GM21723 (cell line): ENCODE data around the gene TADA1.
"Not testable (repeated sequence)": the region's sequence is repeated elsewhere in the genome, so short reads cannot be mapped to it uniquely, and the experiment has no call there.

ENCODE experiments used
- ATAC-seq: cut with Tn5 transposase; IDR thresholded peaks from one replicate; pipeline ENCODE4 v1.9.1; 2021; ENCODE audit warnings: mild to moderate bottlenecking, moderate library complexity; ENCODE audit not compliant: unreplicated experiment

Gene TADA1

DNA sequence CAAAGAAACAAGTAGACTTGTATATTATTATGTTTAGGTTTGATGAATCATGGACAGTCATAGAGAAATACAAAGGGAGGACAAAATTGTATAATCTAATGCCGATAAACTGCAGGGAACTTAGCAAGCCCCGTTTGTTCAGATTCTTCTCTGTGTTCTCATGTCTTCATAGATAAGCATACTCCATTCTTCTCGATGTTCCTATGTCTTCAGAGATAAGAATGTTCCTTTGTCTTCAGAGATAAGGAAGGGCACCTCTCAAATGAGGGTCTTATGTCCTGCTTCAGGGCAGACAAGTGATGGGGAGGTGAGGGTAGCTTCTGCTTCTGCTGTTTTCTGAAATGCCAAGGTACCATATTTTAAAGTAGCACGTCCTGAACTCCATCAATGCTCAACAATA, 19.7 kb upstream of the TADA1 start:
- no peak for ATAC-seq

DNA sequence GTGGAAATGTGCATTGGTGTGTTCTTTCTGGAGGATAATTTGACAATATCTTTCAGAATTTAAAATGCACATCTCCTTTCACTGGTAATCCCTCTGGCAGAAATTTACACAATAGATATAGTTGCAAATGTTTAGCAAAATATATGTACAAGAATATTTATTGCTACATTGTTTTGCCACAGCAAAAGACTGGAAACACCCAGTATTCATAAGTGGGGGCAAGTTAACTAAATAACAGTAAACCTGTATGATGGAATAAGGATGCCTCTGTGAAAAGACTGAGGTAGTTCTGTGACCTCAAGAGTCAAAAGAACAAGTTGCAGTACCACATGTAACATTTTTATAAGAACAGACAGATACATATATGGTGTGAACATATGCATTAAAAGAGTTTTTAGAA, 13.7 kb upstream of the TADA1 start:
- no peak for ATAC-seq

DNA sequence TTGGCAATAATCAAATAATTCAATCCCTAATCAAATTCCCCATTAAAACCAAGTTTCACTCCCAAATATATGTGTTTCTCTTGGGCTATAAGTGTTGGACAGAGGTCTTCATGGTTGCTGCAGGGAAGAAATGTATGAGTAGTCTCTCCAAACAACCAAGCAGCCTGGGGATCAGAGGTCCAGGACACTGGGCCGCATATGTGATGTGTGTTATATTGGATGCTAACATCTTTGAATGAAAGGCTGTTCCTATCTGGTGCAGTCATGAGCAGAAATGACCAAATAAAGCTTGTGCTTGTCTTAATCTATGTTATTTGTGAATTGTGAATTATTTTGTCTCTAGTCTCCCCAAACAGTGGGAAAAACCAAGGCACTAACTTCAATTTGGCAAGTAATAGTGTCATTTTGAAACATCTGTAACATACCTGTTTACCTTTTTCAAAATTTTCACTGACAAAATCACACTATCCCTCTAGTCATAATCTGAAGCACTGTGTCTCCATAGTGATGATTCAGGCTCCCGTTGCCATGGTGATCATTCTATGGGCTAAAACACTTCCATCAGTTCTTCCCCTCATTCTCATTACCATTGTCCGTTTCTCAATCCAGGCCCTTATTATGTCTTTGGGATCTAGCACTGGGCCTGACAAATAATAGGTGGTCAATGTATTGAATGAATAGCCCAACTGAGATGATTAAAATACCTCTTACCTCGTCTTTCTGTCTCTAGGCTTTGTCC, 12.5 kb upstream of the TADA1 start:
- ATAC-seq, result no peak

DNA sequence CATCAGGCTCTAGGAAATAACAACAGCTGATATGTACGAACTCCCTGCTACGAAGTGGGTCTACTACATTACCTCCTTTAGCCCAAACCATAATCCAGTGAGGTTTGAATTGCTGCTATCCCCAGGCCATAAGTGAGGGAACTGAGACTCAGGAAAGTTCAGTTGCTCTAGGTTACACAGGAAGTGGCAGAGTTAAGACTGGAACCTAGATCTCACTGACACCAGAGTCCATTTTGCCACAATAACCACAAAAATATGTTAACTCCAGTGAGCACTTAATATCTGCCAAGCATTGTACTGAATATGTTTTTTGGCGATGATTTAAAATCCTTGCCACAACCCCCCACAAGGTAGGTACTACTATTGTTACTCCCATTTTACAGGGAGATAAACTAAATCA, 8.9 kb upstream of the TADA1 start:
- ATAC-seq, result no peak

- ATAC-seq, result no peak
These were observed 8.1 kb upstream of the TADA1 start for GRCh38 chr1:166884040-166884642.

GRCh38 chr1:166882893-166883292, 6.8 kb upstream of the TADA1 start:
- ATAC-seq, result no peak

GRCh38 chr1:166878173-166878917, 2.3 kb upstream of the TADA1 start:
- ATAC-seq, result not testable (repeated sequence)

DNA sequence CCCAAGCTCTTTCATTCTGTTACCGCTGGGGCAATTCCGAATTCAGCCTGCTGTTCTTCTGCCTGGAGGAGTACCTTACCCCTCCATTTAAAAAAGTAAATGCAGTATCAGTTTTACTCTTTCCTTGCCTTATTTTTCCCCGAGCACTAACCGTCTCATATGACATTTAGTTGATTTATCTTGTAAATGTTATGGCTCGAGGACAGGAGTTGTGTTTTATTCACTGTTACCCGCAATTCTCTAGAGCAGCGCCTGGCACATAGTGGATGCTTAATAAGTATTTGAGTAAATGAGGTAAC, 425 bp upstream of the TADA1 start:
- ATAC-seq, result no peak

DNA sequence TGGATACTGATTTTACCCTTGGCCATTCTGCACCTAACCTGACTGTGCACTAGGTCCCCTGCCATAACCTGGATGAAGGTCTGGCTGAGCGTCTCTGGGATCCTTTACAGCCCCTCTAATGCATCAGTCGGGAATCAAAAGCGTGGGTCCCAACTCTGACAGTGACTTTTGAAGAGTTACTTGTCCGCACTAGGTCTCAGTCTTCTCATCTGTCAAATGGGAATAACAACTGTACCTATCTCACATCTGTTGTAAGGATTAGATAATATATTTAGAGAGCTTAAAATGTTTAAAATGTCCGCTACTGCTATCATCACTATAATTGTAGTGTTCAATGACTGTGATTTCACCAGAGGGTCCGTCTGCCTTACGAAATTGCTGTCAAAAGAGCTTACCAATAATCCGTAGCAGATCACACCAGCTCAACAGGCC, 746 bp downstream of the TADA1 start:
- no peak for ATAC-seq

DNA sequence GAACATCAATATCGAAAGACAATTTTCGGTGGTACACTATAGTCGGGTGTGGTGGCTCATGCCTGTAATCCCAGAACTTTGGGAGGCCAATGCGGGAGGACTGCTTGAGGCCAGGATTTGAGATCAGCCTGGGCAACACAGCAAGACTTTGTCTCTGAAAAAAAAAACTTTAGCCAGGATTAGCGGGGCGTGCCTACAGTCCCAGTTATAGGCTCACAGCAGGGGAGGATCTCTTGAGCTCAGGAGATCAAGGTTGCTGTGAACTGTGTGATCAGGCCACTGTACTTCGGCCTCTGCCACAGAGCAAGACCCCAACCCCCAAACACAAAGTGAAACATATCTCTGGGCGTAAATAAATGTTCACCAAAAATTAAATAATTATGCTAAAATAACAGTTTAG, 1.6 kb downstream of the TADA1 start:
- no peak for ATAC-seq

DNA sequence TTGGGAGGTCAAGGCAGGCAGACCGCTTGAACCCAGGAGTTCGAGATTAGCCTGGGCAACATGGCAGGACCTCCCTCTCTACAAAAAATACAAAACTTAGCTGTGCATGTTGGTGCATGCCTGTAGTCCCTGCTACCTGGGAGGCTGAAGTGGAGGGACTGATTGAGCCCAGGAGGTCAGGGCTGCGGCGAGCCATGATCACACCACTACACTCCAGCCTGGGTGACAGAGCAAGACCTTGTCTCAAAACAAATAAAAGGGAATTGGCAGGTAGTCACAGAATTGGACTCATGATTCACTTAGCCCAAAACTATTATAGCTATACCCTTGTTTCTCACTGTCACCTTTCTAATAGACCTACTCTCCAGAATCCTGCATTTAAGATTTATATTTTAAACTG, 5.5 kb downstream of the TADA1 start:
- ATAC-seq, result no peak

GRCh38 chr1:166869318-166870099, 6.6 kb downstream of the TADA1 start:
- ATAC-seq, result peak; percentile 50

- ATAC-seq, result no peak
These were observed 7.4 kb downstream of the TADA1 start for GRCh38 chr1:166868639-166869038.

- no peak for ATAC-seq
These were observed 10.1 kb downstream of the TADA1 start for GRCh38 chr1:166865926-166866325.

GRCh38 chr1:166859597-166859996, 16.5 kb downstream of the TADA1 start:
- ATAC-seq, result no peak

DNA sequence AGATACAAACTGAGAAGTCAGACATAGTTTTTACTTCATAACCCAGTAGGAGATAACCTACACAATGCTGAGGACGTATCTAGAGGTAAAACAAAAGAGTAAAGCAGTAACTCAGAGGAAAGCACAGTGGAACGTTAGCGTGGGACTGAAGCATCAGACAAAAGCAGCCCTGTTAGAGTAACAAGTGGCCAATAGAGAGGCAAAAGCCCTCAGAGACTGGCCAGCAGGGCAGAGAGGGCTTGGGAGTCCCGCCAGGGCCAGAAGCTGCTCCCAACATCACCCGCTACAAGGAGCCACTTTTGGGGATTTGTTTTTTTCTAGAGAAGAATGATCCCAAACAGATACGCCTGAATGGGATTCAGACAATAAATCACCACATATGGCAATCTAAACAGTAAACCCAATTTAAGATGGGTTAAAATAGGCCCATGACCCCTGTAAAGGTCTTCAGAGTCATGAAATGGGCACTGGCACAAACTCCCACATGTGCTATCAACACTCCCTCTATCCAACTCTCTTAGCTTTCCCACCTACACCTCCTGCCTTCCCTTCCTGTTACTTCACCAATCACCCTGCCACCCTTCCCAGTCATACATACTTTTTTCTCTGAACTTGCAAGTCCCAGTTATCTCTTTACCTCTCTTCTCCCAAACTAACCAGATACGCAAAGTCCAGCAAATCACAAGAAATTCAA, 17.2 kb downstream of the TADA1 start:
- ATAC-seq, result no peak

DNA sequence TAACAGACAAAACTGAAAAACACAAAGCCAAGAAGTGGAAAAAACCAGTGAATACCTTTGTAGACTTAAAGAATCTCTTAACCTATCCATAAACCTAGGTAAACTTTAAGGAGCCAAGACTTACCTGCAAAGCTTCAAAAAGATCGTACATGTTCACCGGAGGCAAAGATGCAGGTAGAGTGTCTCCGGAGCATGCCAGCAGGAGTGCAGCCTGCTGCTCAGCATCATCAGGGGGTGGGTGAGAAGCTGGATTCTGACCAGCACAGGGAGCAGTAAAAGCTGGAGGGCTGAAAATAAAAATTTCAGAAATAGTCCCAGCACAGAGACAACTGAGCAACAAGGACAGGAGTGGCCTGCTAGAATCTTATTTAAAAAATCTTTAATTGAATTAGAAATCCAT, 18.1 kb downstream of the TADA1 start:
- no peak for ATAC-seq

DNA sequence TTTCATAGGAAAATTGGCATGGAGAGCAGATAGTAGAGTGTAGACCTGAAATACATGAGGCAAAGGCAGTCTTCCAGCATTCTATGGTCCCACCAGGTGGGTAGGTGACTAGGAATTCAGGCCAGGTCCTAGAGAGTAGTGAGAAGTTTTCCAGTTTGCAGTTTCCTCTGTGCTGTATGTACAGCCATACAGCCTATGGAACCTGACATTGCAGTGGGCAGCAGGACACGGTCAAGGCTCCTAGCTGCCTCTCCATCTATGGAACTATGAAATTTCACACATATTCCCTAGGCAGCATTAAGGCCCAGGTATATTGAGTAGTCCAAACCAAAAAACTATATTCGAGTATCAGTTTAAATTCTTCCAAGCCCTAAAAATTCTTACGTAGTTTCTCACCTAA, 20.5 kb downstream of the TADA1 start:
- no peak for ATAC-seq

GRCh38 chr1:166852918-166853317, 23.1 kb downstream of the TADA1 start:
- no peak for ATAC-seq

DNA sequence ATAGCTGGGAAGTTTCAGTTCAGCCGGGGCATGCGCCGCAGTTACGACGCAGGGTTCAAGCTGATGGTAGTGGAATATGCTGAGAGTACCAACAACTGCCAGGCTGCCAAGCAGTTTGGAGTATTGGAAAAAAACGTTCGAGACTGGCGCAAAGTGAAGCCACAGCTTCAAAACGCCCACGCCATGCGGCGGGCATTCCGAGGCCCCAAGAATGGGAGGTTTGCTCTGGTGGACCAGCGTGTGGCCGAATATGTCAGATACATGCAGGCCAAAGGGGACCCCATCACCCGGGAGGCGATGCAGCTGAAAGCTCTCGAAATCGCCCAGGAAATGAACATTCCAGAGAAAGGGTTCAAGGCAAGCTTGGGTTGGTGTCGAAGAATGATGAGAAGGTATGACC, 26.9 kb downstream of the TADA1 start:
- no peak for ATAC-seq

- ATAC-seq, result no peak
These were observed 27.9 kb downstream of the TADA1 start for GRCh38 chr1:166848193-166848592.
